Right atrium auricular region (tissue), 2 donors: ENCODE data around the gene TEX38. TPM values are rescaled to one million over a fixed set of nuclear protein-coding genes. Genes with fewer than 3 reads are reported as not detected.

Experiments used
- DNase-seq: peaks from one replicate; pipeline ENCODE4 v3.0.0-alpha.2; 2019; ENCODE audit warnings: low spot score
- H3K27ac ChIP-seq, 2 donors: fragments of 200-600 bp; sonication (generic); 1 replicate in 1 of 2; 2 replicates in 1 of 2; pipeline ENCODE4 v1.5.1; 2016 to 2019
- H3K27me3 ChIP-seq, 2 donors: fragments of 200-600 bp; sonication (generic); one replicate each; pipeline versions ENCODE4 v1.5.1 to v1.6.0; 2017 to 2019
- H3K36me3 ChIP-seq: fragments of 200-600 bp; sonication (generic); one replicate; pipeline ENCODE4 v1.5.1; 2016
- H3K4me1 ChIP-seq, 2 donors: fragments of 200-600 bp; sonication (generic); one replicate each; pipeline versions ENCODE4 v1.5.1 to v1.6.0; 2017 to 2019
- H3K4me3 ChIP-seq, 2 donors: fragments of 200-600 bp; sonication (generic); 1 replicate in 1 of 2; 2 replicates in 1 of 2; pipeline ENCODE4 v1.5.1; 2017 to 2019; ENCODE audit warnings: mild to moderate bottlenecking in 1 of 2, moderate library complexity in 1 of 2
- H3K9me3 ChIP-seq, 2 donors: fragments of 200-600 bp; sonication (generic); one replicate each; pipeline ENCODE4 v1.5.1; 2019
- total RNA-seq, 2 donors: library from RNA; depleted of rRNA; stranded (reverse); fragments of >200 nt; gene quantifications; one replicate each; pipeline ENCODE4 v1.1.0, GENCODE V29; 2016
- TF ChIP-seq, protein P1 (sequence below), 2 donors: fragments of 200-600 bp; sonication (generic); IDR thresholded peaks; one replicate each; pipeline ENCODE4 v1.5.1; 2019; ENCODE audit warnings: antibody characterized with exemption in 2 of 2

Gene TEX38
- total RNA-seq = not detected

DNA sequence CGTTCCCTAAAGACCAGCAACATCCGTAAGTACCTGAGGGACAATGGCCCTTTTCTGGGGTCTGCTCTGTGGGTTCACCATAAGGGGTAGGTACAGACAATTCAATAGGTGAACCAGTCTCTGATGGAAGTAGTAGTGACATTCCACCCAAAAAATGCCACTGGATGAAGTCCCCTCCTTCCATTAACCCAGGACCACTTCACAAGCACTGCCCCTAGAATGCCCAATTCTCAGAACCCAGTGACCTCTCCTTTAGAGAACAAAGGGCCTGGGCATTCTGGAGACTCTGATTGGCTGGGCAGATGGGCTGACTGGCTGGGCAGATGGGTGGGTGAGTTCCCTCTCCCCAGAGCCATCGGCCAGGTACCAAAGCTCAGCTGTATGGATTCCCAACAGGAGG is at the start of gene TEX38:
Gene TEX38, plus strand, starts transcription at position 301 of the 400 bp plus-strand sequence. Its CDS starts 81 bp downstream, at position 382.
- H3K36me3 ChIP-seq = peaks cover 7% of the 10 kb centered on the region
- H3K27ac ChIP-seq = no peak within 1 kb of the TSS
- H3K4me1 ChIP-seq = peaks cover 0 to 11% of the 10 kb centered on the region in 2 donors
- DNase-seq = no peak
- TF ChIP-seq, protein P1, sequence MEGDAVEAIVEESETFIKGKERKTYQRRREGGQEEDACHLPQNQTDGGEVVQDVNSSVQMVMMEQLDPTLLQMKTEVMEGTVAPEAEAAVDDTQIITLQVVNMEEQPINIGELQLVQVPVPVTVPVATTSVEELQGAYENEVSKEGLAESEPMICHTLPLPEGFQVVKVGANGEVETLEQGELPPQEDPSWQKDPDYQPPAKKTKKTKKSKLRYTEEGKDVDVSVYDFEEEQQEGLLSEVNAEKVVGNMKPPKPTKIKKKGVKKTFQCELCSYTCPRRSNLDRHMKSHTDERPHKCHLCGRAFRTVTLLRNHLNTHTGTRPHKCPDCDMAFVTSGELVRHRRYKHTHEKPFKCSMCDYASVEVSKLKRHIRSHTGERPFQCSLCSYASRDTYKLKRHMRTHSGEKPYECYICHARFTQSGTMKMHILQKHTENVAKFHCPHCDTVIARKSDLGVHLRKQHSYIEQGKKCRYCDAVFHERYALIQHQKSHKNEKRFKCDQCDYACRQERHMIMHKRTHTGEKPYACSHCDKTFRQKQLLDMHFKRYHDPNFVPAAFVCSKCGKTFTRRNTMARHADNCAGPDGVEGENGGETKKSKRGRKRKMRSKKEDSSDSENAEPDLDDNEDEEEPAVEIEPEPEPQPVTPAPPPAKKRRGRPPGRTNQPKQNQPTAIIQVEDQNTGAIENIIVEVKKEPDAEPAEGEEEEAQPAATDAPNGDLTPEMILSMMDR (IDR thresholded peaks at IDR 0.05) = no peak
- no peaks in the 10 kb centered on the region for H3K27me3 ChIP-seq
- no peak within 1 kb of the TSS for H3K4me3 ChIP-seq
- H3K9me3 ChIP-seq = no peaks in the 10 kb centered on the region

DNA sequence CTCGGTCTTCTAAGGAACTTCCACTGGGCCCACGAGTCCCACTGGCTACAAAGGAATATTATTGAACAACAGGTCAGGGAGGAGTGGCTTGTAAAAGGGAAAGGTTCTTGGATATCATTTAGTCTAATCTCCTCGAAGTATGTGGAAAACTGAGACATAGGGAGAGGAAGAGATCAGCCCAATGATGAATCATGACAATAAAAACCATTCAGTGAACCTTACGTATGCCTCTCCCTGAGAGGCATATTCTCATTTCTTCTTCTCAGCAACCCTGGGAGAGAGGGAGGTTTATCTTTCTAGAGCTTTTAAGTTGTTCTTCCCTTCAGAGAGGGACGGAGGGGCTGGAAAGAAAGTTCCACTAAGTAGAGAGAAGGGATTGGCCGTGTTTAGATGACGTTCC is 49.7 kb upstream of the TEX38 start:
- TF ChIP-seq, protein P1 (IDR thresholded peaks at IDR 0.05) = no peak
- Histone ChIP-seq H3K4me3 (no peak overlapping the region), H3K4me1 (peaks cover 2 to 22% of the 10 kb centered on the region in 2 donors), H3K27ac (no peak overlapping the region), H3K27me3 (no peaks in the 10 kb centered on the region), H3K36me3 (no peaks in the 10 kb centered on the region), H3K9me3 (no peaks in the 10 kb centered on the region)
- DNase-seq = no peak

DNA sequence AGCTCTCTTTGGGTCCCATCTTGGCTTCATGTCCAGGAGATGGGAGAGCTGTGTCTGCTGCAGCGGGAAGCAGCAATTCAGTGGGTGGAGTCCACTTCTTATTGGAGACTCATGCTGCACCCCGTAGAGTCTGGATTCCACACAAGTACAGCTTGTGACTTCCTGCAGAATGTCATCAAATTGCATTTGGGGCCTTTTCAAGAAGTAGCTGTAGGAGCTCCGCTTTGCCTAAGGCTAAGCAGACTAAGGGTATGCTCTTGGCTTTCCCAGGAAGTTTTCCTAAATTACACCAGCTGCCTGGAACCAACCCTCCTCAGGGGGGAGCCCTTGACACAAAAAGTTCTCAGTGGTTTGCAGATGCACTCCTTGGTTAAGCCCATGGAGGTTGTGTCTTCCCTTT is 49.3 kb upstream of the TEX38 start:
- no peak for DNase-seq
- H3K27ac ChIP-seq = no peak overlapping the region
- no peaks in the 10 kb centered on the region for H3K27me3 ChIP-seq
- TF ChIP-seq, protein P1 (IDR thresholded peaks at IDR 0.05) = peak in 1 of 2 donors; percentile 63
- H3K4me1 ChIP-seq = peaks cover 2 to 18% of the 10 kb centered on the region in 2 donors
- no peak overlapping the region for H3K4me3 ChIP-seq
- no peaks in the 10 kb centered on the region for H3K36me3 ChIP-seq
- H3K9me3 ChIP-seq = no peaks in the 10 kb centered on the region

DNA sequence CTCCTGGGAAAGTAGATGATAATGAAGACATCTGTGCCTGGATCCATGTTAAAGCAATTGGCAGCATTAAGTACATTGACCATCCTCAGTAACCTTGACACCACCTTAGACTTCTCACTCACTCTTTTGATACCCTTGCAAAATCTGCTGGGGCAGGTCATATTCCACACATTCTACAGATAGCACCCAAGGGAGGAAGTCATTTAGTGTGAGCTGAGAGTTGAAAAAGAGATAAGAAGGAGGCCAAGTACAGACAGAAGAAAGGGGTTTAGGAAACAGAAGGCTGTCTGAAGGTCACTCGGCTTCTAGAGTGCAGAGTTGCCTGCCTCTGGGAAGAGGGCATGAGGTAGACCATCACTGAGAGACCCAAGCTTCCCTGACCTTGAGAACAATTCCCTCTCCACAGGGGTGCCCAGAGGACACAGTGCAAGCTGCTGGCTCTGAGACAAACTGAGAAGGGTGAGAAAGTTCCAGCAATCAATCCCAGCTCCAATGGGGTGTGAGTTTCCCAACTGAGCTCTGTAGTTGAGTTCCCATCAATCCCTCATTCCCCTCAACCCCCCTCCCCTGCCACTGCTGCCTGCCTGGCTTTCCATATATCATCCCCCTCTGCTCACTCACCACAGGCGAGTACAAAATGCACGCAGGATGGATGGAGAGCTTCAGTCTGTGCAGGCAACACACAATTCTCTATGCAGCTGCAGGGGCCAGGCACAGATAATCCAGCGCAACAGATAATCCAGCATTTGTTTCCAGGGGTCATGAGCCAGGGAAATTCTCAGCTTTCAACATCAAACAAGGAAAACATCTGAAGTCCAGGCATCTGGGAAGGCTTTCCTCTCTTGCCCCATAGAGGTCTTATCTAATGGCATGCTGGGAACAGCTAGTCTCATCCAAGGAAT is 47.7 kb upstream of the TEX38 start:
- H3K4me1 ChIP-seq = peaks cover 2 to 14% of the 10 kb centered on the region in 2 donors
- peak overlapping the region in 1 of 2 donors; percentile 25 for H3K27ac ChIP-seq
- H3K4me3 ChIP-seq = no peak overlapping the region
- TF ChIP-seq, protein P1 (IDR thresholded peaks at IDR 0.05) = no peak
- DNase-seq = no peak
- no peaks in the 10 kb centered on the region for H3K9me3 ChIP-seq
- no peaks in the 10 kb centered on the region for H3K36me3 ChIP-seq
- H3K27me3 ChIP-seq = no peaks in the 10 kb centered on the region

DNA sequence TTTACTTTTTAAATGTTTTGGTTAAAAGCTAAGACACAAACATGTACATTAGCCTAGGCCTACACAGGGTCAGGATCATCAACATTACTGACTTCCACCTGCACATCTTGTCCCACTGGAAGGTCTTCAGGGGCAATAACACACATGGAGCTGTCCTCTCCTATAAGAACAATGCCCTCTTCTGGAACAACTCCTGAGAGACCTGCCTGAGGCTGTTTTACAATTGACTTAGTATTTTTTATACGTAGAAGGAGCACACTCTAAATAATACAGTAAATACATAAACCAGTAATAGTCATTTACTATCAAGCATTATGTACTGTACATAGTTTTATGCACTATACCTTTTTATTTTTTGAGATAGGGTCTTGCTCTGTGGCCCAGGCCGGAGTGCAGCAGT is 40.9 kb upstream of the TEX38 start:
- Histone ChIP-seq H3K27ac (no peak overlapping the region), H3K4me1 (no peaks in the 10 kb centered on the region), H3K4me3 (no peak overlapping the region), H3K9me3 (no peaks in the 10 kb centered on the region), H3K27me3 (no peaks in the 10 kb centered on the region), H3K36me3 (peaks cover 52% of the 10 kb centered on the region)
- DNase-seq = no peak
- TF ChIP-seq, protein P1 (IDR thresholded peaks at IDR 0.05) = no peak
